Astrocyte of the cerebellum (primary cell): Measurements from ENCODE around the gene XRCC1.

ENCODE experiments used
- DNase-seq: peaks from one replicate; pipeline ENCODE4 v3.0.0-alpha.2; 2011; ENCODE audit warnings: low read depth
- H3K4me3 ChIP-seq: 2 replicates; pipeline ENCODE4 v1.5.1; 2011; ENCODE audit warnings: mild to moderate bottlenecking, low read depth, low read length, moderate library complexity
- CTCF ChIP-seq: IDR thresholded peaks from 2 replicates; pipeline ENCODE4 v1.5.1; 2012; ENCODE audit warnings: low read length, low read depth, moderate library complexity, mild to moderate bottlenecking; ENCODE audit errors: missing control alignments
- in situ Hi-C: cut with HindIII; loops from 2 replicates; pipeline ENCODE4 v1.10.0; 2017; ENCODE audit warnings: low sequenced_read_pairs

XRCC1 gene

GRCh38 chr19:43569657-43570056 is 5.7 kb downstream of the XRCC1 start:
- no peak for DNase-seq
- no peak overlapping the region for H3K4me3 ChIP-seq
- in situ Hi-C loops, result no loop called here
- no peak for TF ChIP-seq CTCF

DNA sequence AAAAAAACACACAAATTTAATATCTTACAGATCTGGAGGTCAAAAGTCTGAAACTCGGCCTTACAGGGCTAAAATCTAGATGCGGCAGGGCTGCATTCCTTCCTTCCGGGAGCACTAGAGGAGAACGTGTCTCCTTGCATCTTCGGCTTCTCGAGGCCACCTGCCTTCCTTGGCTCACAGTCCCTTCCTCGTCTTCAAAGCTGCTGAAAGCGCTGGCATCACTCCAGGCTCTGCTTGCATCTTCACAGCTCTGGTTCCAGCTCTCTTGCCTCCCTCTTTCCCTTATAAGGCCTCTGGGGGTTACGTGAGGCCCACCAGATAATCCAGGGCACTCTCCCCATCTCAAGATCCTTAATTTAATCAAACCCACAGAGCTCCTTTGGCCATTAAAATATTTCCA is 10.5 kb downstream of the XRCC1 start:
- DNase-seq, result no peak
- no peak overlapping the region for H3K4me3 ChIP-seq
- in situ Hi-C loops, result no loop called here
- no peak for TF ChIP-seq CTCF

- no peak overlapping the region for H3K4me3 ChIP-seq
- TF ChIP-seq CTCF, result no peak
- in situ Hi-C loops, result no loop called here
Measured at GRCh38 chr19:43563816-43564457, 11.4 kb downstream of the XRCC1 start.

GRCh38 chr19:43562698-43563241 is 12.6 kb downstream of the XRCC1 start:
- in situ Hi-C loops, result no loop called here
- no peak for TF ChIP-seq CTCF
- H3K4me3 ChIP-seq, result no peak overlapping the region
- DNase-seq, result peak; percentile 77

More at GRCh38 chr19:43563816-43564457, 11.4 kb downstream of the XRCC1 start:
- DNase-seq, result no peak

DNA sequence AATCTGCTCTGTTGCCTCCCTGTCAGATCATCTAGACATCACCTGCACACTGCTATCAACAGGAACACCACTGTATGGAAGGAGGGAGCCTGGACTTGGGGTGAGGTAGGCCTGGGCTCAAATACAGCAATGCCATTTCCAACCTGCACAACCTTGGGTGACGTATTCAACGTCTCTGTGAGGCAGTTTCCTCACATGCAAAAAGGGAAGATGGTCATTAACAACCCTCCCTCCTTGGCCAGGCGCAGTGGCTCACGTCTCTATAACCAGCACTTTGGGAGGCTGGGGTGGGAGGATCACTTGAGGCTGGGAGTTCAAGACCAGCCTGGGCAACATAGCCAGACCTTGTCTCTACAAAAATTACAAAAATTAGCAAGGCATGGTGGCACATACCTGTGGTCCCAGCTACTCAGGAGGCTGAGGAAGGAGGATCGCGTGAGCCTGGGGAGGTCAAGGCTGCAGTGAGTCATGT is 13.1 kb downstream of the XRCC1 start:
- no peak for DNase-seq
- H3K4me3 ChIP-seq, result no peak overlapping the region
- in situ Hi-C loops, result no loop called here
- TF ChIP-seq CTCF, result no peak

DNA sequence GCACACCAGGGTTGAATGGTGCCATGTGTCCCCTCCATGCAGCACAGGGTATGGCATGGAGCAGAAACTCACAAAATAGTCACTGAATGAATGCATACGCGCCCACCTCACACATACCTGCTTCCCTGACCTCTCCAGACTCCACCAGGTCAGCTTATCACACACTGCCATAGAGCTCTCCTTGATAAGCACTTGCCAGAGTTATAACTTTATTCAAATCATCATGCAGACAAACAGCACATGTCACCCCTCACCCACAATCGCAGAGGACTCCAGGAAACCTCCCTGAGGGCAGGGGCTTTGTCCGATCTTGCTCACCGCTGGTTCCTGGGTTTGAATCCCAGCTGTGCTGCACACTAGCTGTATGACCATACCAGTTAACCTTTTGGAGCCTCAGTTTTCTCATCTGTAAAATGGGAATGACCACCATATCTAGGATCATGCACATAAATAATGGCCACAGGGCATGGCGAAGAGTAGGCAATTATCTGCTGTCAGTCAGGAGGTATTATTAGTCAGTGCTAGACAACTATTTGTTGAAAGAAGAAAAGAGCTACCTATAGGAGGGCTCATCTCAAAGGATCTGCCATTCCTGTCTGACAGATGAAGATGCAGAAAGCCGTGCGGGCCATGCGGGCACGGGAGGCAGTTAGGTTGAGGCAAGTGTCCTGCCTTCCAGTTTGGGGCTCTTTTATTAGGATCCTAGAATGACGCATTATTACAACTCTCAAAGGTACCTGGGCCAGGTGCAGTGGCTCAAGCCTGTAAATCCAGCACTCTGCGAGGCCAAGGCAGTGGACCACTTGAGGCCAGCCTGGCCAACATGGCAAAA is 14.0 kb downstream of the XRCC1 start:
- no peak for TF ChIP-seq CTCF
- H3K4me3 ChIP-seq, result no peak overlapping the region
- in situ Hi-C loops, result no loop called here
- DNase-seq, result no peak
